ENCODE results near the gene NKPD1.
A peak's percentile ranks its signal among the peaks of the same experiment; 100 is the strongest.

The NKPD1 gene, protein sequence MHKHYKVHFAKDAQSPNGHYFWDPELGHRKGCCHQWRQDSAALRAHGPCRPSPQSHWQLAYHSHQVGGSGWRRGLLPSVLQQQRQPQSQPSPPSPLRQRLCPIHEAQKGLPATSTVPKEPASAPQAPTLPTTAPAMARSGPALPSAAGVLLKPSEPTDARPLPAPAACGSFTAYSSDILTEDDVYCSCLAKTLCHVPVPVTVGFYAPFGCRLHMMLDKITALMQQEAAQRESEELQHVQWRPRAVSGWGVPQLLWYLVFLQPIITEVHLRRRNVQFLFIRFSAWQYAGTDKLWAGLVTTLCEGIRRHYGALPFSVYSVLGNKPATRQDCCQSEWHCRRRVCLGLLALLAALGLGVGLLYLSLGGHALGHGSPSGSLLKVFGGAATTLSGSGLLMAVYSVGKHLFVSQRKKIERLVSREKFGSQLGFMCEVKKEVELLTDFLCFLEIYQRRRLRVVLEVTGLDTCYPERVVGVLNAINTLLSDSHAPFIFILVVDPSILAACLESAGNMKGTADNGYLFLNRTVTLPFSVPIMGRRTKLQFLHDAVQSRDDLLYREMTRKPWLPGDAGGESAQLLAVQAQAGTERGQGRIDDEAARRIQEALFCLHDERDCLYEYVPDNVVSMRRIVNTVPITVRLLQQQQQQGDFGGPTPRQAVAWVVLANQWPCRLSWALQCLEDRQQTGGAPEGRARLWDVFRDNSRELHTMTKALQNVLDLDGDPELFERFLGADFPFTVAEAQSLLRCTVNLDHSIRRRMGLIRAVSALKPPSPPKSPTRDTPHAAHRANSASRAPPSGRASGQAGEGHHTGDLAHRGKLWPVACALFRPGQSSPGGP

DNA sequence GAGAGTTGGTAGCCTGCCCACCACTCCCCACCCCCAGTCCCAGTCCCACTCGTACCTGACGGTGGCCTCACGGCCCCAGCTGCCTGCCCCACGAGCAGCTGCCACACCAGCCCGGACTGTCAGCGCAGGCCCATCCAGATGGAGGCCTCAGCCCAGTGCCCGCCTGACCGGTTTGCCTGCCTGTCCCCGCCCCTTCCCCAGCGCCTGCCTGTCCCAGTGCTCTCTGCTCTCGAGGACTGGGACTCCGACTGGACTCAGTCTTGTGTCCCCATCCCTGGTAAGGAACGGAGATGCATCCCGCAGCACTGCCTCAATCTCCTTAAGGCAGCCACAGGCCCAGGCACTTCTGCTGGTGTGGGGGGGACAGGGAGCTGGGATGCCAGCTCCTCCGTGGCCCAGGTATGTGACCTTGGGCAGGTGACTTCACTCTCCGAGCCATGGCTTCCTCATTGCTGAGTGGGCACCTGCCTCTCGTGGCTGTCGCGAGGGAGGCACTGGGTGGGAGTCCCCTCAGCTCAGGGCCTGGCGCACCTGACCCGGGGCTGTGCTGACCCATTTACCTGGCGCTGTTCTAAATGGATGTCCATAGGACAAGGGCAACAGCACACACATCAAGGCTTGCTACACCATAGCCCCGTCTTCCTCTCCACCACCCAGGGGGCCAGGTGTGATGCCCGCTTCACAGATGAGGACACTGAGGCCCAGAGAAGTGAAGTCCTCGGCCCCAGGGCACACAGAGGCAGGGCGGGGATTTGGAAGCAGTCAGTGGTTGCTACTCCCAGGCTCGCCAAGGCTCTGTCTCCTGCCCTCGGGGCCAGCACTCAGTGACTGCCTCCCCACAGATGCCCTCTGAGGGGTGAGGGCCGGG is at the start of gene NKPD1:
TSS of gene NKPD1 (minus strand) at position 113 of the 868 bp plus-strand sequence. CDS start 832 bp downstream, outside the sequence.
- no peak for DNase-seq

DNA sequence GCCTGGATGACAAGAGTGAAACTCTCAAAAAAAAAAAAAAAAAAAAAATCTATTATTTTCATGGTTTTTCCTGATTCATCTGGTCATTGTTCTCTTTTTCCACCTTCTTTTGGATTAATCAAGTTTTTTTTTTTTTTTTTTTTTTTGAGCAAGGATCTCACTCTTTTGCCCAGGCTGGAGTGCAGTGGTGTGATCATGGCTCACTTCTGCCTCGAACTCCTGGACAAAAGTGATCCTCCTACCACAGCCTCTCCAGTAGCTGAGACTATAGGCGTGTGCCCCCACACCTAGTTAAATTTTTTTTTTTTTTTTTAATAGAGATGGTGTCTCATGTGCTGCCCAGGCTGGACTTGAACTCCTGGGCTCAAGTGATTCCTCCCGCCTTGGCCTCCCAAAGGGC is 45.5 kb upstream of the NKPD1 start:
- no peak for DNase-seq

DNA sequence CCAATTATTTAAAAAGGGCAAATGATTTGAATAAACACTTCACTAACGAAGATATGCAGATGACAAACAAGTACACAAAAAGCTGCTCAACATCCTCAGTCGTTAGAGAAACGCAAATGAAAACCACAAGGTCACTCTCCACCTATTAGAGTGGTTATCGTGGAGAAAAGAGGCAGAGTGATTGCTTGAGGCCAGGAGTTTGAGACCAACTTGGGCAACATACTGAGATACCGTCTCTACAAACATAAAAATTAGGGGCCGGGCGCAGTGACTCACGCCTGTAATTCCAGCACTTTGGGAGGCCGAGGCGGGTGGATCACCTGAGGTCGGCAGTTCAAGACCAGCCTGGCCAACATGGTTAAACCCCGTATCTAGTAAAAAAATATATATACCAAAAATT is 45.0 kb upstream of the NKPD1 start:
- DNase-seq, result no peak

DNA sequence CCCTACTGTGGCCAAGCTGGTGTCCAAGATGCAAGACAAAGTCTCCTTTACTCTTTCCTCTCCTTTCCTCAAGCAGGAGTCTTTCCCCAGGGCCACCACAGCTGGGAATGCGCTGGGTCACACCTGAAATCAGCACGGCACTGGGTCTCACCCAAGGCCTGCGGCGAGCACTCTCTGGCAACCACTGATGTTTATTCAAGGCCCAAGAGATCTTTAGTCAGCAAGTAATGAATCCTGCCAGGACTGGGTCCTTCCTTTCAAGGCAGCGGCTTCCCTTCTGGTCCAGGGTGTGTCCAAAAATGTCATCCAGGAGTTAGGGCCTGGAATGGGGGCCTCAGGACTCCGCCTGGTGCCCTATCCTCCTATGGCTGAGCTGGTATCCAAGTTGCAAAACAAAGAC is 41.9 kb upstream of the NKPD1 start:
- DNase-seq, result no peak

DNA sequence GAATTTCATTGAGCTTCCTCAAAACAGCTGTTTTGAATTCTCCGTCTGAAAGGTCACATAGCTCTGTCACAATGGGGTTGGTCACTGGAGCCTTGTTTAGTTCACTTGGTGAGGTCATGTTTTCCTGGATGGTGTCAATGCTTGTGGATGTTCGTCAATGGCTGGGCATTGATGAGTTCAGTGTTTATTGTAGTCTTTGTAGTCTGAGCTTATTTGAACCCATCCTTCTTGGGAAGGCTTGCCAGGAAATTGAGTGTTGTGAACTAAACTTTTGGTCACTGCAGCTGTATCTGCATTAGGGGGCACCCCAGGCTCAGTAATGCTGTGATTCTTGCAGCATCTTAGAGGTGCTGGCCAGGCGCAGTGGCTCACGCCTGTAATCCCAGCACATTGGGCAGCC is 39.8 kb upstream of the NKPD1 start:
- no peak for DNase-seq

DNA sequence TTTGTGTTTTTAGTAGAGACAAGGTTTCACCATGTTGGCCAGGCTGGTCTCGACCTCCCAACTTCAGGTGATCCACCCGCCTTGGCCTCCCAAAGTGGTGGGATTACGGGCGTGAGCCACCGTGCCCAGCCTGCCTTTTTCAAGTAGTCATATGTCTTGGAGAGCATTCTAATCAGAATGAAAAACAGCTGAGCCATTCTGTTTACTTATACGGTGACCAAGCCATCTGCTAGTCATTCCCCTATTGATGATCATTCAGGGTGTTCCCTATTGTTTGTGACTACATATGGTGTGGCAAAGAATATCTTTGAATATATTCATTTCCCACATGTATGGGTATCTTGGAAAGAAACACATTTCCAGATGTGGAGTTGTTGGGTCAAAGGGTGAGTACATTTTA is 35.0 kb upstream of the NKPD1 start:
- DNase-seq, result no peak

DNA sequence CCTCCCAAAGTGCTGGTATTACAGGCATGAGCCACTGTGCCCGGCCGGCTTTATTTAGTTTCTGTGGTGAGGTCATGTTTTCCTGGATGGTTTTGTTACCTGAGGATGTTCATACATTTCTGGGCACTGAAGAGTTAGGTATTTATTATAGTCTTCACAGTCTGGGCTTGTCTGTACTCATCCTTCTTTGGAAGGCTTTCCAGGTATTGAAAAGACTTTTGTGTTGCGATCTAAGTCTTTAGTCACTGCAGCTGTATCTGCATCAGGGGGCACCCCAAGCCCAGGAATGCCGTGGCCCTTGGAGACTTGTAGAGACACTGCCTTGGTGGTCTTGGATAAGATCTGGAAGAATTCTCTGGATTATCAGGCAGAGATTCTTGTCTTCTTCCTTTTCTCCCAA is 30.6 kb upstream of the NKPD1 start:
- no peak for DNase-seq

DNA sequence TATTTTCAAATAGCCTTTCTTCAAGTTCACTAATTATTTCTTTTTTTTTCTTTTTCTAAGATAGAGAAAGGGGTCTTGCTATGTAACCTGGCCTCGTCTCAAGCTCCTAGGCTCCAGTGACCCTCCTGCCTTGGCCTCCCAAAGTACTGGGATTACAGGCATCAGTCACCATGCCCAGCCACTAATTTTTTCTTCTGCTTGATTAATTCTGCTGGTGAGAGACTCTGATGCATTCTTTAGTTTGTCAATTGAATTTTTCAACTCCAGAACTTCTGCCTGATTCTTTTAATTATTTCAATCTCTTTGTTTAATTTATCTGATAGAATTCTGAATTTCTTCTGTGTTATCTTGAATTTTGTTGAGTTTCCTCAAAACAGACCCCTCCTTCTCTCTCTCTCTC is 29.2 kb upstream of the NKPD1 start:
- no peak for DNase-seq

DNA sequence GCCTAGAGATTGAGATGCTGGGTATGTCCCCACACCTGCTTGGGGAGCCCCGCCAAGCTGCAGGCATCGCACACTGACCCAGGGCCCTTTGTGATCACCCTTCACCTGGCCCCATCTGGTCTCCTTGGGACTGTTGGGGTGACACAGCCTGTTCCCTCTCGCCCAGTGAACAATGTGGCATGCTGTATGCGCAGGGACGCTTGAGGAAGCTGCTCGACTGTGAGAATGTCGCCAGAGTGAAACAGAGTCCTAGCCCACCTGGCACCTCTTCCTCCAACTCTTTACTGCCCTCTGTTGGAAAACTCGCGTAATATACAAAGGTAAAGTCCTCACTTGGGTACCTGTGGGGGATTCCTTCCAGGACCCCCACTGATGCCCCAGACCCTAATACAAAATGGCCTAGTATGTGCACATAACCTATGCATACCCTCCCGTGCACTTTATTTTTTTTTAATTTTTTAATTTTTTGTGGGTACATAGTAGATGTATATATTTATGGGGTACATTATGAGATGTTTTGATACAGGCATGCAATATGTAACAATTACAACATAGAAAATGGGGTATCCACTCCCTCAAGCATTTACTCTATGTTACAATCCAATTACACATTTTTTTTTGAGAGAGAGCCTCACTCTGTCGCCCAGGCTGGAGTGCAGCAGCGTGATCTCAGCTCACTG is 26.8 kb upstream of the NKPD1 start:
- no peak for DNase-seq

DNA sequence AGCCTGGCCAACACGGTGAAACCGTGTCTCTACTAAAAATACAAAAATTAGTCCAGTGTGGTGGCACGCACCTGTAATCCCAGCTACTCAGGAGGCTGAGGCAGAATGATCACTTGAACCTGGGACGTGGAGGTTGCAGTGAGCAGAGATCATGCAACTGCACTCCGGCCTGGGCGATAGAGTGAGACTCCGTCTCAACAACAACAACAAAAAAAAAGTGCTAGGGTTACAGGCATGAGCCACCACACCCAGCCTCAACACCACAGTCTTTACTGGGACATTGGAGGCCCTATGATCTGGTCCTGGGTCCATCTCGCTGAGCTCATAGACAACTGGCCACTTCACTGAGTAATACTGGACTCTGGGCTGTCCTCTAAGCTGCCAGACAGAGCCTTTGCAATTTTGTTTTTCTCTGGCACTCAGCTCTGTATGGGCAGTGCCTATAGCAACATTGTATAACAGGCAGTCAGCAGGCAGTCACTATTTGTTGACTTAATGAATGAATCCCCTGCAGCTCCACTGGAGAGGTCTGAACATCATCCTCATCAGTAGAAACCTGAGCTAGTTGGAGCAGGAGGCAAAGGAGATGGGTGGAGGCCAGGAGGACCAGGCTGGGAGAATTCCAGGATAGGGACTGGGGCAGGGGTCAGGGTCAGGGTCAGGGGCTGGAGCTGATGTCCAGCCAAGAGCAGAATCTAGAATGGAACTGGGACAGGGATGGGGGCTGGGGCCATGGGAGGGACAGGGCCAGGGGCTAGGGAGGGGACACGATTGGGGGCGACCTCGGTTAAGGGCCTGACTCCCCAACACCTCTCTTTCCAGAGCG is 25.9 kb upstream of the NKPD1 start:
- no peak for DNase-seq

DNA sequence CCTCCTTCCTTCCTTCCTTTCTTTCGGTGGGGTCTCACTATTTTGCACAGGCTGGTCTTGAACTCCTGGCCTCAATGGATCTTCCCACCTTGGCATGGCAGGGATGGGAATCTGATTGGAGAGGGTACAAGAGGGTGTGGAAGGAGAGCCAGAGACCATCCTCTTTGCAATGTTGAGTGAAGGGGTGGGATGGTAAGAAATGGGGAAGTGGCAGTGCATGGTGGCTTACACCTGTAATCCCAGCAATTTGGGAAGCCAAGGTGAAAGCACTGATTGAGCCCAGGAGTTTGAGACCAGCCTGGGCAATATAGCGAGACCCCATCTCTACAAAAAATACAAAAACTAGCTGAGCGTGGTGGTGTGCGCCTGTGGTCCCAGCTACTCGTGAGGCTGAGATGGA is 23.3 kb upstream of the NKPD1 start:
- DNase-seq, result no peak

DNA sequence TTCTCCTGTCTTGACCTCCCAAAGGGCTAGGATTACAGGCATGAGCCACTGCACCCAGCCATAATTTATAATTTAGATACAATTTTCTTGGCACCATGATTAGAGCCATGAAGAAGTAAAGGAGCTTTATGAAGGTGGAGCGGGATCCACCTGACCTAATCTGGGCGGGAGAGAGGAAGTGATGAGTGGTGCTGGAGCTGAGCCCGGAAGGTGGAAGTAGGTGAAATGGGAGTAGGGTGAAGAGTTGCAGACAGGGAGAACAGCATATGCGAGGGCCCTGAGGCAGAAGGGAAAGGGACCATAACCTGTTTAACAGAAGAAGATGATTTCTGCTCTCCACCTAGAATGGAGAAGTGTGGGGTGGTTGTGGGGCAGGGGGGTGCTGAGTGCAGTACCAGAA is 22.0 kb upstream of the NKPD1 start:
- DNase-seq, result no peak

DNA sequence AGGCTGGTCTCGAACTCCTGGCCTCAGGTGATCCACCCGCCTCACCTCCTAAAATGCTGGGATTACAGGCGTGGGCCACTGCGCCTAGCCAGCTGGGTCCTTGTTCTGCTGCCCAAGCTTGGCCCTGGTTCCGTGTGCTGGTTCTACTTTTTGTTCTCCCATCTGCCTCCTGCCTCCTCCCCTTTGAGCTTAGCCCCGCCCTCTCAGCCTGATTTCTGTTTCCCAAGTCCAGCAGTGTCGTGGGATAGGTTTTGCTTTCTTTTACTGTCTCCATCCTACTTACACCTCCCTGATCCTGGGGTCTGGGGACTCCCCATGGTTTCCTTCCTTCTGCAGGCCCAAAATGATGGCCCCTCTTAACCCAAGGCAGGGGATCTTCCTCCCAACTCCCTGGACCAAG is 20.2 kb upstream of the NKPD1 start:
- DNase-seq, result no peak

DNA sequence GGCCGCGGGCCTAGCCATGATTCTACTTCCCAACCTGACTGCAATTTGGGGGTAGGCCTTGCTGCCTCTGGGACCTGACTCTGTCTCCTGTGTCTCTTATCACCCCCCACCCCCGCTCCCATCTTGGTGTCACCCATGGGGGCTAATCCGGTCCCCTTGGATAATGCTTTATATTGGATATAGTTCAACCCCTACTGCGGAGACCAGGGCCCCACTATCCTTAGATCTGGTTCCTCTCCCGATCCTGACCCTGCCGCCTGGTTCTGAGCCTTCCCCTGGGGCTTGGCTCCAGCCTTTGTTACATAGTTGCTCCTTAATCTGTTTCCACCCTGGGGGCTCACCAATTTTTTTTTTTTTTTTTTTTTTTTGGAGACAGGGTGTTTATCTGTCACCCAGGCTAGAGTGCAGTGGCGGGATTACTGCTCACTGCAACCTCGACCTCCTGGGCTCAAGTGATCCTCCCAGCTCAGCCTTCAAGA is 19.1 kb upstream of the NKPD1 start:
- no peak for DNase-seq

DNA sequence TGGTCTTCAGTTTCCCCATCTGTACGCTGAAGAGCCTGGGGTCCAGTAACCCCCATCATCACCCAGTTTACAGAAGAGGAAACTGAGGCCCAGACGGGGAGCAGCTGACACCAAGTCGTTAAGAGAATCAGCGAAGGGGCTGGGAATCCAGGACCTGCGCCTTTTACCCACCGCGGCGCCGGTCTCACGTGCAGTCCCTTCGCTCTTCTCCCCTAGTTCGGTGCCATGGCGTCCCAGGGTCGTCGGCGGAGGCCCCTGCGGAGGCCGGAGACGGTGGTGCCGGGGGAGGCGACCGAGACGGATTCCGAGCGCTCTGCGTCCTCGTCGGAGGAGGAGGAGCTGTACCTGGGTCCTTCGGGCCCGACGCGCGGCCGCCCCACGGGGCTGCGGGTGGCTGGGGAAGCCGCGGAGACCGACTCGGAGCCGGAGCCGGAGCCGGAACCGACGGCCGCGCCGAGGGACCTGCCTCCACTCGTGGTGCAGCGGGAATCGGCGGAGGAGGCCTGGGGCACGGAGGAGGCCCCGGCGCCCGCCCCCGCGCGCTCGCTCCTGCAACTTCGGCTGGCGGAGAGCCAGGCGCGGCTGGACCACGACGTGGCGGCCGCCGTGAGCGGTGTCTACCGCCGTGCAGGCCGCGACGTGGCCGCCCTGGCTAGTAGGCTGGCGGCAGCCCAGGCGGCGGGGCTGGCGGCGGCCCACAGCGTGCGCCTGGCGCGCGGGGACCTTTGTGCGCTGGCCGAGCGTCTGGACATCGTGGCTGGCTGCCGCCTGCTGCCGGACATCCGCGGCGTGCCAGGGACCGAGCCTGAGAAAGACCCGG is 18.5 kb upstream of the NKPD1 start:
- peak; percentile 18 for DNase-seq

DNA sequence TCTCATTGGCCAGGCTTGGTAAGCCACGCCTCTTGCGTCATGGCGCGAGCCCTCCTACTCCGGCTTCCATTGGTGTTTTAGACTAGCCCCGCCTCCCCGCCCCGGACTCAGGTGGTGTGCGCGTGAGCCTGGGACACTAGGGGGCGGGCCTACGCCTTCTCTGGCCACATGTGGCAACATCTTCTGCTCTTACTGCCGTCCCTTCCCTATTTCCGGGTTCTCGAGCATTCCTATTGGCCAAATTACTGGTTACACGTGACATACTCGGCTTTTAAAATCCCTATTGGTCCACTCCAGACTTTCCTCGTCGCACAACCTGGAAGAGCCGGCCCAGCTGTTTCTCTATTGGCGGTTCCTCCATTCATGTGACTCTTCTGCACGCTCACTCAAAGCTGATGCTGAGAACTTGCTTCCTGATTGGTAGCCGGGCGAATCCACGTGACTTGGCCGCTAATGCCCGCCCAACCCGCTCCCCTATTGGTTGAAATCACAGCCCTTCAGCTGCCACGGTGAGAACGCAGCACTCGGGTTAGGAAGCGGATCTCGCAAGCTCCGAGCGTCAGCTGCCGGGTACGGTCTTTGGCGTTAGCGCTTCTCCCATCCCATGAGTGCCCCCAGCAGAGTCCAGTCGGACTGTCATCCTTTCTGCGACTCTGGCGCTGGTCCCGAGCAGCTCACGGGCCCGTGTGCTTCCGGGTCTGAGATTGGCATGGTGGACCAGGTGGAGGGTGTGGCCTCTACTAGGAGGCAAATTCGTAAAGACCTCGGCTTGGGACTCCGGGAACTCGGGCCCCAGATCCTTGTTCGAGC is 17.7 kb upstream of the NKPD1 start, which contains the start of gene BLOC1S3:
TSS of gene BLOC1S3 (plus strand) at position 523 of the 810 bp plus-strand sequence. CDS start 513 bp downstream, outside the sequence.
- peak; percentile 100 for DNase-seq

DNA sequence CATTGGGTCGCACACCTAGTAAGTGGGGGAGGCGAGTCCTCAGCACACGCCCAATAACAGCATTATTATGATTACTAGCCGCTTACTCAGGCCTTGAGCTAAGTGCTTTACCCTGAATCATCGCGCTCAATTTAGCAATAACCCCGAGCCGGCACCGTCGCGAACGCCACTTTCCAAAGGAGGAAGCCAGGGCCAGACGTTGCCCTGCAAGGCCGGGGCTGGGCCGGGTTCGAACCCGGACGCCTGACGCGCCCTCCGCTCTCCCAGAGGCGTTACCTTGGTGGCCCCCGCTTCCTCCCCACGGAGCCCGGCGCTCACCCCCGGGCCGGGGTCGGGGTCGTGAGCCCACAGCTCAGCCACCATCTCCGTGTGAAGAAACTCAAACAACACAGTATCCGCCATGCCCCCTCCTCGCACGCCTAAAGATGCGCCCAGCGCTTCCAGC is 17.1 kb upstream of the NKPD1 start, which contains the start of gene TRAPPC6A:
TSS of gene TRAPPC6A (minus strand) at position 421 of the 445 bp plus-strand sequence. CDS start at position 402, 19 bp downstream.
- DNase-seq, result no peak

DNA sequence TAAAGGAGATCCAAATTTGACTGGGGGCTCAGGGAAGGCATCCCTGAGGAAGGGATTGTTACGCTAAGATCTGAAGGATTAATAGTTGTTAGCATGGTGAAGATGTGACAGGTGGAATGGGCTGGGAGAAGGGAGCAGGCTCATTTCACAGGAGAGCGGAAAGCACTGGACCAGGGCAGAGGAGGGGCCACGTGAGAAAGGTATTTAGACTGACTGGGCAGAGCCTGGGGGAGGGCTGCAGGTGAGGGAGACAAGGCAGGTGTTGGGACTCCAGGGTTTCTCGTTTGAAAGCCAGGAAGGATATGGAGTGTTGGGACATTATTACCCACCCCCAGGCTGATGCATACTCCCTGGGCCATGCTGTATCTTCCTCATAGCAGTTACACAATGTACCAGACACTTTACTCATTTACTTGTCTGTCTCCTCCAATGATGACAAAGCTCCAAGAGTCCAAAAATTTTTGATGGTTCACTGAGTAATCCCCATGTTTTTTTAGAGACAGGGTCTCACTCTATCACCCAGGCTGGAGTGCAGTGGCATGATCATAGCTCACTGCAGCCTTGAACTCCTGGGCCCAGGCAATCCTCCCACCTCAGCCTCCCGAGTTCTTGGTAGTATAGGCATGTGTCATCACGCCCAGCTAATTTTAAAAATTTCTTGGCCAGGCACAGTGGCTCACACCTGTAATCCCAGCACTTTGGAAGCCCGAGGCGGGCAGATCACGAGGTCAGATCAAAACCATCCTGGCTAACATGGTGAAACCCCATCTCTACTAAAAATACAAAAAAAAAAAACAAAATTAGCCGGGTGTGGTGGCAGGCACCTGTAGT is 14.9 kb upstream of the NKPD1 start:
- DNase-seq, result no peak
